Measurements from ENCODE around the gene OXCT2.

The OXCT2 gene

DNA sequence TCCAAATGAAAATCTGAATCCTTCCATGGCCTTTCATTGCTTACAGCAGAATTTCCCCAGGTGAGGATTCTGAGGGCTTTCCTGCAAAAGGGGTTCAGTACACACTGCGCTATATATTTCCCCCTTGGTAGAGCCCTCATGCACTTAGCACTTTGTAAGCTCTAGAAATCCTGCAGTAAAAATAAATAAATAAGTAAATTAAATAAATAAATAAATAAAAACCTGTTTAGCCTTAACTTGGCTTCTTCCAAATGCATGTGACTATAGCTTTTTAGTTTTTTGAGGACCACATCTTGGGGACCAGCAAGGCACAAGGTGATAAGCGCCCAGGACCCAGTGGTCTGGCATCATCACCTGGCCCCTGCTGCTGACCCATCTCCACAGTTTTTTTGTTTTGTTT, 20.7 kb upstream of the OXCT2 start:
- TF ChIP-seq, protein P1, sequence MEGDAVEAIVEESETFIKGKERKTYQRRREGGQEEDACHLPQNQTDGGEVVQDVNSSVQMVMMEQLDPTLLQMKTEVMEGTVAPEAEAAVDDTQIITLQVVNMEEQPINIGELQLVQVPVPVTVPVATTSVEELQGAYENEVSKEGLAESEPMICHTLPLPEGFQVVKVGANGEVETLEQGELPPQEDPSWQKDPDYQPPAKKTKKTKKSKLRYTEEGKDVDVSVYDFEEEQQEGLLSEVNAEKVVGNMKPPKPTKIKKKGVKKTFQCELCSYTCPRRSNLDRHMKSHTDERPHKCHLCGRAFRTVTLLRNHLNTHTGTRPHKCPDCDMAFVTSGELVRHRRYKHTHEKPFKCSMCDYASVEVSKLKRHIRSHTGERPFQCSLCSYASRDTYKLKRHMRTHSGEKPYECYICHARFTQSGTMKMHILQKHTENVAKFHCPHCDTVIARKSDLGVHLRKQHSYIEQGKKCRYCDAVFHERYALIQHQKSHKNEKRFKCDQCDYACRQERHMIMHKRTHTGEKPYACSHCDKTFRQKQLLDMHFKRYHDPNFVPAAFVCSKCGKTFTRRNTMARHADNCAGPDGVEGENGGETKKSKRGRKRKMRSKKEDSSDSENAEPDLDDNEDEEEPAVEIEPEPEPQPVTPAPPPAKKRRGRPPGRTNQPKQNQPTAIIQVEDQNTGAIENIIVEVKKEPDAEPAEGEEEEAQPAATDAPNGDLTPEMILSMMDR (IDR thresholded peaks at IDR 0.05; ENCODE audit: insufficient read depth, low read length) = no peak
- no peak for TF ChIP-seq POLR2AphosphoS5 (IDR thresholded peaks at IDR 0.05; ENCODE audit: low read depth)
- H3K27me3 ChIP-seq (ENCODE audit: insufficient read depth, poor library complexity, severe bottlenecking) = peaks cover 7% of the 10 kb centered on the region
- no peak overlapping the region for H3K4me3 ChIP-seq (replicated peaks; ENCODE audit: insufficient read depth, low read length)
- no peak overlapping the region for H3K27ac ChIP-seq (replicated peaks)
- DNase-seq (ENCODE audit: low read depth in 1 of 2, low spot score in 1 of 2) = no peak

- DNase-seq (ENCODE audit: low read depth in 1 of 2, low spot score in 1 of 2) = no peak
- TF ChIP-seq REST (IDR thresholded peaks at IDR 0.05; ENCODE audit: insufficient replicate concordance, low read depth) (no peak), POLR2AphosphoS5 (IDR thresholded peaks at IDR 0.05; ENCODE audit: low read depth) (no peak), GABPA (IDR thresholded peaks at IDR 0.05; ENCODE audit: low read depth) (no peak), SPI1 (IDR thresholded peaks at IDR 0.05; ENCODE audit: borderline replicate concordance, low read depth) (no peak)
- TF ChIP-seq, protein P1 (IDR thresholded peaks at IDR 0.05; ENCODE audit: insufficient read depth, low read length) = no peak
- no peak overlapping the region for H3K27ac ChIP-seq (replicated peaks)
- peaks cover 7% of the 10 kb centered on the region for H3K27me3 ChIP-seq (ENCODE audit: insufficient read depth, poor library complexity, severe bottlenecking)
- H3K4me3 ChIP-seq (replicated peaks; ENCODE audit: insufficient read depth, low read length) = peak overlapping the region; percentile 66
Observed at GRCh38 chr1:39789571-39790110, 18.5 kb upstream of the OXCT2 start.

DNA sequence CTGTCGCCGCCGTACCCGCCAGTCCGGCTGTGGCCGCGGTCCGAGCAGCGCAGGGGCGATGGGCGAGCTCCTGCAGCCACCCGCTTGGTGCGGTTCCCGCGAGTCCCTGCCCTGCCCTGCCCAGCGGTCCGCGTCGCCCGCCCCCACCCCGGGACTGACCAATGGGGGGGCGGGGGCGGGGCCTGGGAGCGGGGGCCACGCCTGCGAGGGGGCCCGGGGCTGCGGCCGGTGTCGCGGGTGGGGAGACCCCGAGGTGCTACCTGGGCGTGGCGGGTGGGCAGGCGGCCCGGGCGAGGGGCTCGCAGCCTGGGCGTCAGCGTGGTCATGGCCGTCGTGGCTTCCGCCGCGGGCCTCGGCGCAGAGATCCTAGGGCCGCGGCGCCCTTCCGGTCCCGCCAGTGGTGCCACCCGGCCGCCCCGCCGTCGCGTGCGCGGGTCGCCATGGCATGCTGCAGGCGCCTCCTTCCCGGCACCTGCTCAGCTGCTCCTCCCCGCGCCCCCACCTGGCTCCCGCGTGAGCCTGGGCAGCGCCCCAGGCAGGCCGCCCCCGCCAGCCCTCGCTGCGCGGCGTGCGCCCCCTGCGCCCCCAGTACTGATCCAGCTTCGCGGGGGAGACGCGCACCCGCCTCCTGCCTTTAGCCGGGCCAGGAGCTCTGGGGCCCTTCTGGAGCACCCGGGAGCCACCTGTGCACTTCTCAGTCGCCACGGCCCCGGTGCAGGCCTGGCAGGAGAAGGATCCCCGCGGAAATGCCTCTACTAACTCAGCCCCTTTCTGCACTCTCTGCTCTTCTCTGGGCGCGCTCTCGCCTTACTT, 17.8 kb upstream of the OXCT2 start, which contains the start of gene BMP8B:
Gene BMP8B, minus strand, starts transcription at position 108 of the 813 bp plus-strand sequence. CDS start 380 bp downstream, outside the sequence.
- H3K4me3 ChIP-seq (replicated peaks; ENCODE audit: insufficient read depth, low read length) = peak within 1 kb of the TSS; percentile 66
- peak in 1 of 2 experiments; percentile 69 for DNase-seq (ENCODE audit: low read depth in 1 of 2, low spot score in 1 of 2)
- no peak within 1 kb of the TSS for H3K27ac ChIP-seq (replicated peaks)
- H3K27me3 ChIP-seq (ENCODE audit: insufficient read depth, poor library complexity, severe bottlenecking) = peaks cover 7% of the 10 kb centered on the region
- TF ChIP-seq REST (IDR thresholded peaks at IDR 0.05; ENCODE audit: insufficient replicate concordance, low read depth) = no peak
- TF ChIP-seq POLR2AphosphoS5 (IDR thresholded peaks at IDR 0.05; ENCODE audit: low read depth) = no peak
- TF ChIP-seq, protein P1 (IDR thresholded peaks at IDR 0.05; ENCODE audit: insufficient read depth, low read length) = no peak
- TF ChIP-seq SPI1 (IDR thresholded peaks at IDR 0.05; ENCODE audit: borderline replicate concordance, low read depth) = no peak
- TF ChIP-seq GABPA (IDR thresholded peaks at IDR 0.05; ENCODE audit: low read depth) = 0 out of 2 replicates have a peak, but pooled peaks have one; percentile 44

All from HL-60 (cell line).